MCF 10A (cell line): ENCODE data around the gene SRRM2. TPM values are rescaled to one million over a fixed set of nuclear protein-coding genes. Genes with fewer than 3 reads are reported as not detected.

Experiments
- BruUV-seq: library from RNA; stranded (reverse); fragments of 400-500 nt; replicated peaks from 2 replicates; lab custom pipeline; 2021; lab: Mats Ljungman, UMichigan
- CTCF ChIA-PET: fragments of 300-600 bp; sonication (Branson Sonifier 250); formaldehyde crosslinking; extraction: SDS; loops from one replicate; lab custom pipeline; 2021; ENCODE audit warnings: antibody characterized with exemption, inconsistent platforms; lab: Yijun Ruan, JAX
- POLR2A ChIA-PET: fragments of 300-600, 350-650 bp; sonication (Branson Sonifier 250); formaldehyde crosslinking; extraction: SDS; loops from one replicate; lab custom pipeline; 2020; ENCODE audit warnings: antibody characterized with exemption, inconsistent platforms; lab: Yijun Ruan, JAX
- DNase-seq: peaks from one replicate; pipeline ENCODE4 v3.0.0-alpha.2; 2018; ENCODE audit not compliant: unreplicated experiment
- H3K27ac Mint-ChIP-seq: one replicate; pipeline ENCODE4 v1.8.0; 2022; ENCODE audit warnings: mild to moderate bottlenecking, low read depth, mixed read lengths; ENCODE audit not compliant: unreplicated experiment
- H3K27me3 Mint-ChIP-seq: one replicate; pipeline ENCODE4 v1.8.0; 2022; ENCODE audit warnings: mixed read lengths; ENCODE audit not compliant: insufficient read depth, unreplicated experiment
- H3K36me3 Mint-ChIP-seq: one replicate; pipeline ENCODE4 v1.8.0; 2022; ENCODE audit warnings: mild to moderate bottlenecking, moderate library complexity, mixed read lengths; ENCODE audit not compliant: insufficient read depth, unreplicated experiment
- H3K4me1 Mint-ChIP-seq: one replicate; pipeline ENCODE4 v1.8.0; 2022; ENCODE audit warnings: mixed read lengths; ENCODE audit not compliant: insufficient read depth, unreplicated experiment
- H3K4me3 Mint-ChIP-seq: one replicate; pipeline ENCODE4 v1.8.0; 2022; ENCODE audit warnings: mild to moderate bottlenecking, moderate library complexity, mixed read lengths; ENCODE audit not compliant: unreplicated experiment
- H3K9me3 Mint-ChIP-seq: one replicate; pipeline ENCODE4 v1.8.0; 2022; ENCODE audit warnings: mixed read lengths; ENCODE audit not compliant: unreplicated experiment
- CTCF ChIP-seq: fragments of 200-600 bp; IDR thresholded peaks from one replicate; pipeline ENCODE4 v1.8.0; 2022; ENCODE audit warnings: antibody characterized with exemption, mild to moderate bottlenecking; ENCODE audit not compliant: unreplicated experiment
- intact Hi-C: fragments of 100-400 bp; cut with micrococcal nuclease; formaldehyde crosslinking; loops from 2 replicates; pipeline ENCODE4 v1.14.1; 2022
- total RNA-seq: library from RNA; stranded (reverse); gene quantifications from 2 replicates; pipeline ENCODE4 v1.2.3, GENCODE V29; 2022

Gene SRRM2
- total RNA-seq, 1 experiment from 2014 or later, result 779 TPM

- no peaks in the 10 kb centered on the region for H3K9me3 Mint-ChIP-seq
- BruUV-seq, result no TSS peak
Measured at GRCh38 chr16:2782583-2783351, 30.3 kb downstream of the SRRM2 start.

GRCh38 chr16:2783581-2784357, 31.3 kb downstream of the SRRM2 start:
- H3K9me3 Mint-ChIP-seq, result no peaks in the 10 kb centered on the region
- no TSS peak for BruUV-seq
- H3K27me3 Mint-ChIP-seq, result no peaks in the 10 kb centered on the region
- no peak overlapping the region for H3K27ac Mint-ChIP-seq
- no peak for TF ChIP-seq CTCF
- DNase-seq, result no peak
- no peaks in the 10 kb centered on the region for H3K4me1 Mint-ChIP-seq
- CTCF ChIA-PET, result interaction anchor here (1.1 to 1.4 kb wide), 3 partner anchors 9 to 85 kb away, joined by 3 to 4 read pairs (median 3); no protein-coding TSS in a partner anchor
- H3K36me3 Mint-ChIP-seq, result peaks cover 5% of the 10 kb centered on the region
- POLR2A ChIA-PET, result interaction anchor here (1.5 kb wide), 1 partner anchor 32 kb away, joined by 3 read pairs; the partner anchor contains the start of gene SRRM2
- no peak overlapping the region for H3K4me3 Mint-ChIP-seq
- intact Hi-C loops, result no loop called here

More at GRCh38 chr16:2782583-2783351, 30.3 kb downstream of the SRRM2 start:
- Mint-ChIP-seq H3K36me3 (peaks cover 5% of the 10 kb centered on the region), H3K4me3 (no peak overlapping the region), H3K27me3 (no peaks in the 10 kb centered on the region), H3K4me1 (peaks cover 6% of the 10 kb centered on the region), H3K27ac (no peak overlapping the region)
- CTCF ChIA-PET, result interaction anchor here (0.7 to 1.4 kb wide), 2 partner anchors 8 to 253 kb away, joined by 3 read pairs; no protein-coding TSS in a partner anchor
- POLR2A ChIA-PET, result interaction anchor here (0.6 kb wide), 1 partner anchor 162 kb away, joined by 3 read pairs; no protein-coding TSS in a partner anchor
- DNase-seq, result no peak
- no peak for TF ChIP-seq CTCF
- intact Hi-C loops, result no loop called here

- BruUV-seq, result no TSS peak
- Mint-ChIP-seq H3K4me3 (no peak overlapping the region), H3K27ac (no peak overlapping the region), H3K4me1 (no peaks in the 10 kb centered on the region), H3K36me3 (peaks cover 5% of the 10 kb centered on the region), H3K27me3 (no peaks in the 10 kb centered on the region), H3K9me3 (no peaks in the 10 kb centered on the region)
- no peak for DNase-seq
- ChIA-PET CTCF (interaction anchor here (1.1 to 1.4 kb wide), 3 partner anchors 10 to 84 kb away, joined by 3 to 4 read pairs (median 3); no protein-coding TSS in a partner anchor), POLR2A (interaction anchor here (1.5 kb wide), 1 partner anchor 32 kb away, joined by 3 read pairs; the partner anchor contains the start of gene SRRM2)
- no peak for TF ChIP-seq CTCF
- intact Hi-C loops, result no loop called here
Measured at GRCh38 chr16:2784358-2785100, 32.1 kb downstream of the SRRM2 start.
